ENCODE data around the gene SMARCA2.

The SMARCA2 gene

GRCh38 chr9:2043243-2043642, 28.1 kb downstream of the SMARCA2 start:
- H3K4me3 ChIP-seq (ENCODE audit: extremely low read depth, insufficient read depth, low read length, poor library complexity, severe bottlenecking) = no peak overlapping the region
- no peak overlapping the region for H3K27ac ChIP-seq (ENCODE audit: low read depth, low read length, severe bottlenecking)
- WGBS, 2 experiments (ENCODE audit: insufficient coverage in 2 of 2) = 88 to 90% methylated on average over 2 of the region's 4 CpGs
- no peaks in the 10 kb centered on the region for H3K36me3 ChIP-seq (ENCODE audit: control insufficient read depth, insufficient read depth, low read length)
- peaks cover 5% of the 10 kb centered on the region for H3K4me1 ChIP-seq (ENCODE audit: control insufficient read depth, insufficient read depth, low read length, poor library complexity, severe bottlenecking)
- no peaks in the 10 kb centered on the region for H3K9me3 ChIP-seq (ENCODE audit: control insufficient read depth, low read length)

DNA sequence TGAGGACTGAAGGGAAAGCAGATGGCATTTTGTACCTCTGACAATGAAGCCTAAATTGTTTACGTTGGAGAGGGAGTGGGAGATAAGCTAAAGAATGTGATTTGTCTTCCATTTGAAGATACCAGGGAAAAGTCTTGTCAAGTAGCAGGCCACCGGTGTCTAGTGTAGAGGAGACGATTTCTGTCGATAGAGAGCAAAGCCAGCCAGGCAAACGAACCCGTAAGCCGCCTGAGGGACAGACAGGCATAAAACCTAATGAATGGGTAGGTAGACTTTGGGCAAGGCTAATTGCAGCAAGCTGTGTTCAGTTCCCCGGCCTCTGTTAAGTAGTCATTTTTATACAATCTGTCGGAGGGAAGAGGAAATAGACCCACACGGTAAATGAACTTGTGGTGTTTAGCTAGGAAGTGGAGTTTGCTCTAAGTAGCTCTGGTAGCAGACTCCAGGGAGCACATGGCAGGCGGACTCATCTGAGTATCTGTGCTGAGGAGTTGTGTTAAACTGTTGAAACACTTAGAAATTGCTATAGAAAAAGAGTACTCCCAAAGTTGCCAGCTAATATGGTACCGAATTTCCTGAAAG, 28.8 kb downstream of the SMARCA2 start:
- 79 to 81% methylated on average over 11 to 12 of the region's 12 CpGs for WGBS, 2 experiments (ENCODE audit: insufficient coverage in 2 of 2)
- H3K4me1 ChIP-seq (ENCODE audit: control insufficient read depth, insufficient read depth, low read length, poor library complexity, severe bottlenecking) = peaks cover 5% of the 10 kb centered on the region

DNA sequence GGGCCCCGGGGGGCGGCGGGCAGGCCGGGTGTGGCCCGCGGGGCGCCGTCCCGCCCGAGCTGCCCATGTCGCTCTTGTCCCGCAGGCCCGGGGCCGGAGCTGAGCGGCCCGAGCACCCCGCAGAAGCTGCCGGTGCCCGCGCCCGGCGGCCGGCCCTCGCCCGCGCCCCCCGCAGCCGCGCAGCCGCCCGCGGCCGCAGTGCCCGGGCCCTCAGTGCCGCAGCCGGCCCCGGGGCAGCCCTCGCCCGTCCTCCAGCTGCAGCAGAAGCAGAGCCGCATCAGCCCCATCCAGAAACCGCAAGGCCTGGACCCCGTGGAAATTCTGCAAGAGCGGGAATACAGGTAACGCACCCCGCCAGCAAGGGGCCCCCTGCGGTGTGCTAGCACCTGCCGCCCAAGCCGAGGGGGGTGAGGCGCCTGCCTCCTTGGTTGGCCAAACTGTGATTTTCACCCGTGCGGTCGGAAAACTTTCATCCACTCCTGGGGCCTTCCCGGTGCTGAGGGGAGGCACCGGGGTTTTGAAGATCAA, 32.1 kb downstream of the SMARCA2 start:
- H3K4me3 ChIP-seq (ENCODE audit: extremely low read depth, insufficient read depth, low read length, poor library complexity, severe bottlenecking) = no peak overlapping the region
- no peak overlapping the region for H3K27ac ChIP-seq (ENCODE audit: low read depth, low read length, severe bottlenecking)
- H3K9me3 ChIP-seq (ENCODE audit: control insufficient read depth, low read length) = no peaks in the 10 kb centered on the region
- 10 to 11% methylated on average over 36 to 37 of the region's 54 CpGs for WGBS, 2 experiments (ENCODE audit: insufficient coverage in 2 of 2)
- H3K36me3 ChIP-seq (ENCODE audit: control insufficient read depth, insufficient read depth, low read length) = no peaks in the 10 kb centered on the region
- peaks cover 10% of the 10 kb centered on the region for H3K4me1 ChIP-seq (ENCODE audit: control insufficient read depth, insufficient read depth, low read length, poor library complexity, severe bottlenecking)

More for the DNA sequence above, 28.8 kb downstream of the SMARCA2 start:
- no peaks in the 10 kb centered on the region for H3K9me3 ChIP-seq (ENCODE audit: control insufficient read depth, low read length)
- H3K4me3 ChIP-seq (ENCODE audit: extremely low read depth, insufficient read depth, low read length, poor library complexity, severe bottlenecking) = no peak overlapping the region
- no peaks in the 10 kb centered on the region for H3K36me3 ChIP-seq (ENCODE audit: control insufficient read depth, insufficient read depth, low read length)
- H3K27ac ChIP-seq (ENCODE audit: low read depth, low read length, severe bottlenecking) = peak overlapping the region; percentile 50

DNA sequence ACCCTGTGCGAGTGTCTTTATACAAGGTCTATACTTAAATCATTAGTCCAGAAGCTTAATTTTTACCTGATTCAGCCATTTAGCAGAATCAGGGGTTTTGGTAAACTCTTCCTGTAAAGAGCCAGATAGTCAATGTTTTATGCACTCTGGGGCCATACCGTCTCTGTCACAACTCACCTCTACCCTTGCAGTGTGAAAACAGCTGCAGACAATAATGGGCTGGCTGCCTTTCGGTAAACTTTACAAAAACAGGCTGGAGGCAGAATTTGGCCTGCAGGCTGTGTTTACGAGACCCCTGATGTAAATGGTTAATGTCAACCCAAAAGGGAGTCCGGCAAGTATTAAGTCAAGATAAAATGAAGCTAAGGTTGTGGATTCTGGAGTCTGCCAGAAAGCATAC, 32.8 kb downstream of the SMARCA2 start:
- Histone ChIP-seq H3K4me1 (ENCODE audit: control insufficient read depth, insufficient read depth, low read length, poor library complexity, severe bottlenecking) (peaks cover 10% of the 10 kb centered on the region), H3K9me3 (ENCODE audit: control insufficient read depth, low read length) (no peaks in the 10 kb centered on the region), H3K36me3 (ENCODE audit: control insufficient read depth, insufficient read depth, low read length) (no peaks in the 10 kb centered on the region), H3K4me3 (ENCODE audit: extremely low read depth, insufficient read depth, low read length, poor library complexity, severe bottlenecking) (no peak overlapping the region), H3K27ac (ENCODE audit: low read depth, low read length, severe bottlenecking) (no peak overlapping the region)
- WGBS, 2 experiments (ENCODE audit: insufficient coverage in 2 of 2) = 58 to 68% methylated on average over 4 to 5 of the region's 5 CpGs

- no peaks in the 10 kb centered on the region for H3K36me3 ChIP-seq (ENCODE audit: control insufficient read depth, insufficient read depth, low read length)
- 87% methylated on average over 2 of the region's 3 CpGs; no CpG with 5 or more reads in 1 of the 2 experiments for WGBS, 2 experiments (ENCODE audit: insufficient coverage in 2 of 2)
- no peak overlapping the region for H3K4me3 ChIP-seq (ENCODE audit: extremely low read depth, insufficient read depth, low read length, poor library complexity, severe bottlenecking)
- peaks cover 5% of the 10 kb centered on the region for H3K4me1 ChIP-seq (ENCODE audit: control insufficient read depth, insufficient read depth, low read length, poor library complexity, severe bottlenecking)
- no peaks in the 10 kb centered on the region for H3K9me3 ChIP-seq (ENCODE audit: control insufficient read depth, low read length)
- no peak overlapping the region for H3K27ac ChIP-seq (ENCODE audit: low read depth, low read length, severe bottlenecking)
Measured at GRCh38 chr9:2050236-2050635, 35.1 kb downstream of the SMARCA2 start.

- H3K9me3 ChIP-seq (ENCODE audit: control insufficient read depth, low read length) = no peaks in the 10 kb centered on the region
- peak overlapping the region; percentile 48 for H3K27ac ChIP-seq (ENCODE audit: low read depth, low read length, severe bottlenecking)
- peaks cover 7% of the 10 kb centered on the region for H3K4me1 ChIP-seq (ENCODE audit: control insufficient read depth, insufficient read depth, low read length, poor library complexity, severe bottlenecking)
- no peak overlapping the region for H3K4me3 ChIP-seq (ENCODE audit: extremely low read depth, insufficient read depth, low read length, poor library complexity, severe bottlenecking)
- 93 to 94% methylated on average over 5 of the region's 10 CpGs for WGBS, 2 experiments (ENCODE audit: insufficient coverage in 2 of 2)
- H3K36me3 ChIP-seq (ENCODE audit: control insufficient read depth, insufficient read depth, low read length) = no peaks in the 10 kb centered on the region
Measured at GRCh38 chr9:2053883-2054845, 39.0 kb downstream of the SMARCA2 start.

GRCh38 chr9:2055203-2055658, 40.1 kb downstream of the SMARCA2 start:
- H3K9me3 ChIP-seq (ENCODE audit: control insufficient read depth, low read length) = no peaks in the 10 kb centered on the region
- peaks cover 14% of the 10 kb centered on the region for H3K4me1 ChIP-seq (ENCODE audit: control insufficient read depth, insufficient read depth, low read length, poor library complexity, severe bottlenecking)
- no peak overlapping the region for H3K4me3 ChIP-seq (ENCODE audit: extremely low read depth, insufficient read depth, low read length, poor library complexity, severe bottlenecking)
- WGBS, 2 experiments (ENCODE audit: insufficient coverage in 2 of 2) = 91 to 92% methylated on average over 5 of the region's 6 CpGs
- H3K27ac ChIP-seq (ENCODE audit: low read depth, low read length, severe bottlenecking) = no peak overlapping the region
- no peaks in the 10 kb centered on the region for H3K36me3 ChIP-seq (ENCODE audit: control insufficient read depth, insufficient read depth, low read length)

- Histone ChIP-seq H3K4me3 (ENCODE audit: extremely low read depth, insufficient read depth, low read length, poor library complexity, severe bottlenecking) (no peak overlapping the region), H3K27ac (ENCODE audit: low read depth, low read length, severe bottlenecking) (no peak overlapping the region), H3K36me3 (ENCODE audit: control insufficient read depth, insufficient read depth, low read length) (no peaks in the 10 kb centered on the region), H3K9me3 (ENCODE audit: control insufficient read depth, low read length) (no peaks in the 10 kb centered on the region), H3K4me1 (ENCODE audit: control insufficient read depth, insufficient read depth, low read length, poor library complexity, severe bottlenecking) (peaks cover 9% of the 10 kb centered on the region)
- WGBS, 2 experiments (ENCODE audit: insufficient coverage in 2 of 2) = 82 to 96% methylated on average over 2 of the region's 5 CpGs
Measured at GRCh38 chr9:2059274-2059929, 44.3 kb downstream of the SMARCA2 start.

DNA sequence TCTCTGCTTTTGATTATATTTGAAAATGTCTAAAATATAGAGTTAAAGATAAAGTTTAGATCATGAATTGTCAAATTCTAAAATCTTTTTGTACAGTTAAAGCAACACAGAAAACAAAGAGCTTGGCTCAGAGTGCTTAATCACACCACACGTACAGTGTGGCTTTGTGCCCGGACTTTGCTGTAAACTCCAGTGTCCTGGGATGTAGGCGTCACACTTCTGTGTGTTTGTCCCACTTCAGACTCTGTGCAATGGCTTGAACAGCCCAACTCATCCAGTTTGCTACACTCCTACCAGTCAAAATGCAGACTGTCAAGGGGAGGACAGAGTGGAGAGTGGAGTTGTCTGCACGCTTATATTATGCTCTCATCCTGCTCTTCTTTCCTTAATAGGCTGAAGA, 45.3 kb downstream of the SMARCA2 start:
- 92% methylated on average over 3 of the region's 4 CpGs; no CpG with 5 or more reads in 1 of the 2 experiments for WGBS, 2 experiments (ENCODE audit: insufficient coverage in 2 of 2)
- no peak overlapping the region for H3K27ac ChIP-seq (ENCODE audit: low read depth, low read length, severe bottlenecking)
- no peak overlapping the region for H3K4me3 ChIP-seq (ENCODE audit: extremely low read depth, insufficient read depth, low read length, poor library complexity, severe bottlenecking)
- no peaks in the 10 kb centered on the region for H3K9me3 ChIP-seq (ENCODE audit: control insufficient read depth, low read length)
- H3K36me3 ChIP-seq (ENCODE audit: control insufficient read depth, insufficient read depth, low read length) = no peaks in the 10 kb centered on the region
- H3K4me1 ChIP-seq (ENCODE audit: control insufficient read depth, insufficient read depth, low read length, poor library complexity, severe bottlenecking) = peaks cover 9% of the 10 kb centered on the region

DNA sequence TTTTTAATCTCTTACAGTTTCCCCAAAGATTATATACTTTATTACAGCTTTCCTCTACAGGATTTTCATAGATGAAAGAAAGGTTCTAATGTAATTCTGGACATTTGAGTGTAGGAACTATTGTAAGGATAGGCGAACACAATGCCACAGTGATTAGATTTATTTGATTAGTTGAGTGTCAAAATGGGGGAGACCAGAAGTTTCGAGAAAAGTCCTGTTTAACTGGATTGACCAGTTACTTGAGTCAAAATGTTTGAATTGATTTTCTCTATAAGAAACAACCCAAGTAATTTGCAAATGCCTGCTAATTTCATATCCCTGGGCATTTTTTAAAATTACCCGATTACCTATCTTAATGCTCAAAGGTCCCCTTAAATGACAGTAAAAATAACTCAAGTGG, 50.6 kb downstream of the SMARCA2 start:
- no peak overlapping the region for H3K27ac ChIP-seq (ENCODE audit: low read depth, low read length, severe bottlenecking)
- 92 to 93% methylated on average over 2 of the region's 3 CpGs for WGBS, 2 experiments (ENCODE audit: insufficient coverage in 2 of 2)

More for the DNA sequence above, 50.6 kb downstream of the SMARCA2 start:
- Histone ChIP-seq H3K9me3 (ENCODE audit: control insufficient read depth, low read length) (no peaks in the 10 kb centered on the region), H3K4me3 (ENCODE audit: extremely low read depth, insufficient read depth, low read length, poor library complexity, severe bottlenecking) (no peak overlapping the region), H3K36me3 (ENCODE audit: control insufficient read depth, insufficient read depth, low read length) (no peaks in the 10 kb centered on the region), H3K4me1 (ENCODE audit: control insufficient read depth, insufficient read depth, low read length, poor library complexity, severe bottlenecking) (no peaks in the 10 kb centered on the region)

All from mesodermal cell (in vitro differentiated cells).